Measurements from ENCODE around the gene GCN1. TPM values are rescaled to one million over a fixed set of nuclear protein-coding genes. Genes with fewer than 3 reads are reported as not detected.

Gene GCN1
- total RNA-seq, 1 donor from 2014 or later: 134 TPM

- no peaks in the 10 kb centered on the region for H3K27me3 Mint-ChIP-seq (ENCODE audit: low read depth)
- TF ChIP-seq CTCF (IDR thresholded peaks at IDR 0.05; ENCODE audit: unreplicated experiment): no peak
- no peaks in the 10 kb centered on the region for H3K9me3 Mint-ChIP-seq
- no peak overlapping the region for H3K4me3 Mint-ChIP-seq
- peaks cover 6% of the 10 kb centered on the region for H3K36me3 Mint-ChIP-seq
- DNase-seq (ENCODE audit: low spot score in 2 of 2, unreplicated experiment in 2 of 2): no peak
- peaks cover 53% of the 10 kb centered on the region for H3K4me1 Mint-ChIP-seq
- peak overlapping the region; percentile 43 for H3K27ac Mint-ChIP-seq
Observed at GRCh38 chr12:120225852-120226640, 31.5 kb upstream of the GCN1 start.

- Mint-ChIP-seq H3K9me3 (no peaks in the 10 kb centered on the region), H3K4me3 (no peak overlapping the region), H3K36me3 (peaks cover 12% of the 10 kb centered on the region), H3K27me3 (ENCODE audit: low read depth) (no peaks in the 10 kb centered on the region), H3K27ac (peak overlapping the region; percentile 92), H3K4me1 (peaks cover 44% of the 10 kb centered on the region)
- DNase-seq (ENCODE audit: low spot score in 2 of 2, unreplicated experiment in 2 of 2): no peak
- TF ChIP-seq CTCF (IDR thresholded peaks at IDR 0.05; ENCODE audit: unreplicated experiment): no peak
Observed at GRCh38 chr12:120225200-120225558, 30.7 kb upstream of the GCN1 start.

- H3K4me1 Mint-ChIP-seq: peaks cover 38% of the 10 kb centered on the region
- no peaks in the 10 kb centered on the region for H3K9me3 Mint-ChIP-seq
- H3K36me3 Mint-ChIP-seq: peaks cover 14% of the 10 kb centered on the region
- DNase-seq (ENCODE audit: low spot score in 2 of 2, unreplicated experiment in 2 of 2): no peak
- H3K27ac Mint-ChIP-seq: peak overlapping the region; percentile 92
- H3K4me3 Mint-ChIP-seq: no peak overlapping the region
- TF ChIP-seq CTCF (IDR thresholded peaks at IDR 0.05; ENCODE audit: unreplicated experiment): no peak
- no peaks in the 10 kb centered on the region for H3K27me3 Mint-ChIP-seq (ENCODE audit: low read depth)
Observed at GRCh38 chr12:120224304-120225199, 30.0 kb upstream of the GCN1 start.

GRCh38 chr12:120223458-120224303 lies 29.2 kb upstream of the GCN1 start:
- Mint-ChIP-seq H3K27ac (no peak overlapping the region), H3K4me1 (peaks cover 29% of the 10 kb centered on the region), H3K36me3 (peaks cover 16% of the 10 kb centered on the region), H3K9me3 (no peaks in the 10 kb centered on the region), H3K27me3 (ENCODE audit: low read depth) (no peaks in the 10 kb centered on the region), H3K4me3 (no peak overlapping the region)
- no peak for TF ChIP-seq CTCF (IDR thresholded peaks at IDR 0.05; ENCODE audit: unreplicated experiment)
- DNase-seq (ENCODE audit: low spot score in 2 of 2, unreplicated experiment in 2 of 2): no peak

GRCh38 chr12:120222288-120222832 lies 27.8 kb upstream of the GCN1 start:
- no peak for DNase-seq (ENCODE audit: low spot score in 2 of 2, unreplicated experiment in 2 of 2)
- no peak overlapping the region for H3K4me3 Mint-ChIP-seq
- peaks cover 19% of the 10 kb centered on the region for H3K36me3 Mint-ChIP-seq
- H3K4me1 Mint-ChIP-seq: peaks cover 16% of the 10 kb centered on the region
- no peak for TF ChIP-seq CTCF (IDR thresholded peaks at IDR 0.05; ENCODE audit: unreplicated experiment)
- no peaks in the 10 kb centered on the region for H3K9me3 Mint-ChIP-seq
- no peaks in the 10 kb centered on the region for H3K27me3 Mint-ChIP-seq (ENCODE audit: low read depth)
- H3K27ac Mint-ChIP-seq: no peak overlapping the region
